SK-N-SH treated with all-trans-retinoic acid at 6 μM for 48 hours (cell line): Measurements from ENCODE around the gene TRPM5.

Experiments
- ATAC-seq: fragments of 200-7000 bp; cut with Tn5 transposase; 3 replicates; pipeline ENCODE4 v1.9.1; 2020; ENCODE audit warnings: mild to moderate bottlenecking, moderate library complexity
- ARNTL ChIP-seq: fragments of 450-650 bp; formaldehyde crosslinking; IDR thresholded peaks from 2 replicates; pipeline ENCODE4 v1.5.0; 2020; ENCODE audit warnings: low read depth, mild to moderate bottlenecking, moderate library complexity, borderline replicate concordance
- BACH2 ChIP-seq: fragments of 250-450 bp; sonication (Bioruptor Pico); IDR thresholded peaks from 2 replicates; pipeline ENCODE4 v1.9.0; 2021; ENCODE audit warnings: mild to moderate bottlenecking, borderline replicate concordance
- CREB5 ChIP-seq: fragments of 250-450 bp; sonication (Bioruptor Pico); IDR thresholded peaks from 2 replicates; pipeline ENCODE4 v1.5.1; 2020; ENCODE audit warnings: low read depth, mild to moderate bottlenecking, moderate library complexity
- CSDC2 ChIP-seq: fragments of 250-450 bp; sonication (Bioruptor Pico); IDR thresholded peaks from 2 replicates; pipeline ENCODE4 v1.5.0; 2020; ENCODE audit warnings: mild to moderate bottlenecking, moderate library complexity
- CSRNP3 ChIP-seq: fragments of 250-450 bp; sonication (Bioruptor Pico); IDR thresholded peaks from 2 replicates; pipeline ENCODE4 v1.5.1; 2021; ENCODE audit warnings: mild to moderate bottlenecking, moderate library complexity
- ESRRG ChIP-seq: fragments of 250-450 bp; sonication (Bioruptor Pico); IDR thresholded peaks from 2 replicates; pipeline ENCODE4 v1.6.1; 2021; ENCODE audit warnings: mild to moderate bottlenecking
- GLIS3 ChIP-seq: fragments of 250-450 bp; sonication (Bioruptor Pico); IDR thresholded peaks from 2 replicates; pipeline ENCODE4 v1.5.0; 2020; ENCODE audit warnings: mild to moderate bottlenecking, moderate library complexity
- OSR1 ChIP-seq: fragments of 250-450 bp; sonication (Bioruptor Pico); IDR thresholded peaks from 2 replicates; pipeline ENCODE4 v1.8.0; 2022; ENCODE audit warnings: moderate library complexity, mild to moderate bottlenecking, inconsistent platforms
- PATZ1 ChIP-seq: fragments of 250-450 bp; sonication (Bioruptor Pico); IDR thresholded peaks from 2 replicates; pipeline ENCODE4 v1.8.0; 2020; ENCODE audit warnings: mild to moderate bottlenecking, moderate library complexity, borderline replicate concordance
- POU6F1 ChIP-seq: fragments of 250-450 bp; sonication (Bioruptor Pico); IDR thresholded peaks from 2 replicates; pipeline ENCODE4 v1.8.0; 2021; ENCODE audit warnings: low read depth, mild to moderate bottlenecking, moderate library complexity, borderline replicate concordance
- RARB ChIP-seq: fragments of 250-450 bp; sonication (Bioruptor Pico); IDR thresholded peaks from 2 replicates; pipeline ENCODE4 v1.8.0; 2021; ENCODE audit warnings: mild to moderate bottlenecking, moderate library complexity
- SNAI2 ChIP-seq: fragments of 250-450 bp; sonication (Bioruptor Pico); IDR thresholded peaks from 2 replicates; pipeline ENCODE4 v1.5.0; 2020; ENCODE audit warnings: mild to moderate bottlenecking, moderate library complexity
- TCF4 ChIP-seq: fragments of 250-450 bp; sonication (Bioruptor Pico); IDR thresholded peaks from 2 replicates; pipeline ENCODE4 v1.8.0; 2021; ENCODE audit warnings: mild to moderate bottlenecking, moderate library complexity, borderline replicate concordance
- TOX ChIP-seq: fragments of 250-450 bp; sonication (Bioruptor Pico); IDR thresholded peaks from 2 replicates; pipeline ENCODE4 v1.8.0; 2021; ENCODE audit warnings: mild to moderate bottlenecking, moderate library complexity, borderline replicate concordance
- TSHZ2 ChIP-seq: fragments of 250-450 bp; sonication (Bioruptor Pico); IDR thresholded peaks from 2 replicates; pipeline ENCODE4 v1.5.0; 2020; ENCODE audit warnings: mild to moderate bottlenecking, moderate library complexity
- ZC3H10 ChIP-seq: fragments of 250-450 bp; sonication (Bioruptor Pico); IDR thresholded peaks from 2 replicates; pipeline ENCODE4 v1.5.1; 2021; ENCODE audit warnings: mild to moderate bottlenecking, moderate library complexity
- ZFP3 ChIP-seq: fragments of 250-450 bp; sonication (Bioruptor Pico); IDR thresholded peaks from 2 replicates; pipeline ENCODE4 v1.5.0; 2020; ENCODE audit warnings: mild to moderate bottlenecking, moderate library complexity
- ZFP30 ChIP-seq: fragments of 450-650 bp; formaldehyde crosslinking; IDR thresholded peaks from 2 replicates; pipeline ENCODE4 v1.5.0; 2022; ENCODE audit warnings: mild to moderate bottlenecking, moderate library complexity
- ZNF565 ChIP-seq: fragments of 450-650 bp; formaldehyde crosslinking; conservative IDR thresholded peaks from 2 replicates; pipeline ENCODE4 v1.5.0; 2020; ENCODE audit warnings: low read depth, mild to moderate bottlenecking, moderate library complexity
- ZNF70 ChIP-seq: fragments of 450-650 bp; formaldehyde crosslinking; IDR thresholded peaks from 2 replicates; pipeline ENCODE4 v1.5.0; 2020; ENCODE audit warnings: mild to moderate bottlenecking, moderate library complexity
- ZNF8 ChIP-seq: fragments of 450-650 bp; formaldehyde crosslinking; IDR thresholded peaks from 2 replicates; pipeline ENCODE4 v1.5.0; 2020; ENCODE audit warnings: mild to moderate bottlenecking, moderate library complexity

TRPM5 gene

GRCh38 chr11:2488004-2488403 is 43.7 kb upstream of the TRPM5 start:
- no peak for ATAC-seq
- TF ChIP-seq ZNF8 (no peak), ZNF70 (CRISPR knock-in tag) (no peak), ZFP3 (CRISPR knock-in tag) (no peak), ZC3H10 (CRISPR knock-in tag) (no peak), ZFP30 (CRISPR knock-in tag) (no peak), TCF4 (CRISPR knock-in tag) (no peak), PATZ1 (CRISPR knock-in tag) (no peak), ZNF565 (CRISPR knock-in tag) (no peak), TSHZ2 (CRISPR knock-in tag) (no peak), CSDC2 (CRISPR knock-in tag) (no peak), SNAI2 (CRISPR knock-in tag) (no peak), GLIS3 (CRISPR knock-in tag) (no peak), ARNTL (no peak), CREB5 (CRISPR knock-in tag) (no peak), TOX (CRISPR knock-in tag) (no peak), RARB (CRISPR knock-in tag) (no peak), POU6F1 (CRISPR knock-in tag) (no peak), CSRNP3 (CRISPR knock-in tag) (no peak), BACH2 (no peak)

GRCh38 chr11:2484576-2485125 is 40.3 kb upstream of the TRPM5 start:
- no peak for ATAC-seq
- TF ChIP-seq TOX (CRISPR knock-in tag) = no peak
- no peak for TF ChIP-seq TSHZ2 (CRISPR knock-in tag)
- no peak for TF ChIP-seq POU6F1 (CRISPR knock-in tag)
- no peak for TF ChIP-seq ARNTL
- no peak for TF ChIP-seq BACH2
- TF ChIP-seq GLIS3 (CRISPR knock-in tag) = no peak
- TF ChIP-seq ZC3H10 (CRISPR knock-in tag) = no peak
- no peak for TF ChIP-seq ESRRG
- TF ChIP-seq ZFP30 (CRISPR knock-in tag) = no peak
- no peak for TF ChIP-seq OSR1 (CRISPR knock-in tag)
- no peak for TF ChIP-seq RARB (CRISPR knock-in tag)
- TF ChIP-seq ZNF70 (CRISPR knock-in tag) = no peak
- TF ChIP-seq CSDC2 (CRISPR knock-in tag) = no peak
- no peak for TF ChIP-seq PATZ1 (CRISPR knock-in tag)
- no peak for TF ChIP-seq ZNF565 (CRISPR knock-in tag)
